22Rv1 (cell line): Measurements from ENCODE around the gene PWWP3B.

Experiments used
- ZFX ChIP-seq: fragments of 450-650 bp; IDR thresholded peaks from 2 replicates; pipeline ENCODE4 v1.6.1; 2017; ENCODE audit warnings: antibody characterized with exemption, borderline replicate concordance
- TF ChIP-seq, protein P1 (sequence below): fragments of 450-650 bp; IDR thresholded peaks from 2 replicates; pipeline ENCODE4 v1.5.1; 2017; ENCODE audit warnings: mild to moderate bottlenecking

DNA sequence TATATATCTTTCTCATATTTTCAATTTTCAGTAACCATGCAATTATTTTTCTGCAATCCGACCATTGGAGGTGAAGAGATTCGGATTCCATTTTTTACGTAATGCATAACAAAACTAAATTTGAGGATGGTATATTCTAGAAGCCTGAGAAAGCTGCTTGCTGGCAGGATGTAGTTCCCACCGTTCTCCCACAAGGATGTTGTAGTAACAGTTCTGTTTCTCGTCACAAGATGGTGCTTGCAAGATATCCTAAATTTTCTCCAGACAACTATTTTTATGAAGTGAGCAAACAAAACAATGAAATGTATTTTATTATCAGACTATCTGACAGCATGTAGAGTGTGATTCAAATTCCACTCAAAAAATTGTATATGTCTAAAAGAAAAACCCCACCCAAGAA is 10.7 kb downstream of the PWWP3B start:
- TF ChIP-seq, protein P1, sequence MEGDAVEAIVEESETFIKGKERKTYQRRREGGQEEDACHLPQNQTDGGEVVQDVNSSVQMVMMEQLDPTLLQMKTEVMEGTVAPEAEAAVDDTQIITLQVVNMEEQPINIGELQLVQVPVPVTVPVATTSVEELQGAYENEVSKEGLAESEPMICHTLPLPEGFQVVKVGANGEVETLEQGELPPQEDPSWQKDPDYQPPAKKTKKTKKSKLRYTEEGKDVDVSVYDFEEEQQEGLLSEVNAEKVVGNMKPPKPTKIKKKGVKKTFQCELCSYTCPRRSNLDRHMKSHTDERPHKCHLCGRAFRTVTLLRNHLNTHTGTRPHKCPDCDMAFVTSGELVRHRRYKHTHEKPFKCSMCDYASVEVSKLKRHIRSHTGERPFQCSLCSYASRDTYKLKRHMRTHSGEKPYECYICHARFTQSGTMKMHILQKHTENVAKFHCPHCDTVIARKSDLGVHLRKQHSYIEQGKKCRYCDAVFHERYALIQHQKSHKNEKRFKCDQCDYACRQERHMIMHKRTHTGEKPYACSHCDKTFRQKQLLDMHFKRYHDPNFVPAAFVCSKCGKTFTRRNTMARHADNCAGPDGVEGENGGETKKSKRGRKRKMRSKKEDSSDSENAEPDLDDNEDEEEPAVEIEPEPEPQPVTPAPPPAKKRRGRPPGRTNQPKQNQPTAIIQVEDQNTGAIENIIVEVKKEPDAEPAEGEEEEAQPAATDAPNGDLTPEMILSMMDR, result no peak
- TF ChIP-seq ZFX, result no peak
